ENCODE results near the gene NTRK2.

The NTRK2 gene

GRCh38 chr9:84823421-84824271 is 154.1 kb downstream of the NTRK2 start:
- no peak for DNase-seq

- DNase-seq, result no peak
Observed at GRCh38 chr9:84827216-84827765, 157.8 kb downstream of the NTRK2 start.

DNA sequence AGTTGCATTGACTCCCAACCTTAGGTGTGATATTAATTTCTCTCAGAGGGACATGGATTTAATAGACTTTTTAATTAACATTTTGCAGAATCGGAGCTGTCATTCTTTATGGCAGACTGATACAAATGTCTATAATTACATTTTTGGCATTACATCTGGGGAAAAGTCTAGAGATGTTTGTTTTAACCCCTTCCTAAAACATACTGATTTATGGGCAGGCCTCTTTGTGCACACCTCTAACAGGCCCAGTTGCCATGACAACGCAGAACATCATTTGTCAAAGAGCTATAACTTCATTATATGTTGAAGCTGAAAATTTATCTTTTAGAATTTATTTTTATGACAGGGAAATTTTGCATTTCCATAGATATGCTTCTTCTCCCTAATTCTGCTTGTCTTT is 158.5 kb downstream of the NTRK2 start:
- DNase-seq, result no peak

DNA sequence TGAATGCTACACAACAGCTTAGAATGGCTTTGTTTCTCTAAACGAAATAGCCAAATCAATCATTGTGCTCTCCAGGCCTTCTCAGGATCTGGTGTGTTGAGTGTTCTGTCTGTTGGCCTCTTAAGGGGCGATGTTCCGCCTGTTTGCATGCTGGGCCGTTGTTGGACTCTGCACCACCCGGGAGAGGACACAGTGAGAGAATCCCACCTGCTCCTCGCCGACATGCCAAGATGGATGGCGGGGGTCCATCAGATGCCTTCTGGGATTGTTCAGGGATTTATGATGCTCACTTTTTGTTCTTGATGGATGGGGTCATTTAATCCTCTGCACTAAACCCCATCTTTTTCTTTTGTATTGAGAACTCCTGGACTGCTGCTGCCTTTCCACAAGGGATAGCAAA is 159.9 kb downstream of the NTRK2 start:
- DNase-seq, result no peak

GRCh38 chr9:84829997-84830696 is 160.6 kb downstream of the NTRK2 start:
- DNase-seq, result no peak

GRCh38 chr9:84831377-84831776 is 161.8 kb downstream of the NTRK2 start:
- no peak for DNase-seq

DNA sequence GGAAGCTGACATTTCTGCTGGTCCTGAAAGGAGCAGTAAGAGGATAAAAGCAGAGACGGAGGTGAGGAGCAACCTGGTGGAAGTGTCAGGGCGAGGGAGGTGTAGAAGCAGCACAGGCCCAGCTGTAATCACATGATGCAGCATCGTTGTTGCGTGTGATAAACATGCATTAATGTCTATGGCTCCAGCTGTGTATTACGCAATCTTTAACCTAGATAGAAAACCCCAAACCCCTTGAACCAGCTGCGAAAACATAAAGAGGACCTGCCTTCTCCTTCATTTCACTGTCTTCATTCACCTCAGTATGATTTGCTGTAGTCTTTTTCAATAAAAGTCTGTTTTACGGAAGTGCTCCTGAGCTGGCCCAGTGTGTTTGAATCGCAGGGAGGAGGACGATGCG is 162.9 kb downstream of the NTRK2 start:
- no peak for DNase-seq

GRCh38 chr9:84834426-84834825 is 164.9 kb downstream of the NTRK2 start:
- no peak for DNase-seq

DNA sequence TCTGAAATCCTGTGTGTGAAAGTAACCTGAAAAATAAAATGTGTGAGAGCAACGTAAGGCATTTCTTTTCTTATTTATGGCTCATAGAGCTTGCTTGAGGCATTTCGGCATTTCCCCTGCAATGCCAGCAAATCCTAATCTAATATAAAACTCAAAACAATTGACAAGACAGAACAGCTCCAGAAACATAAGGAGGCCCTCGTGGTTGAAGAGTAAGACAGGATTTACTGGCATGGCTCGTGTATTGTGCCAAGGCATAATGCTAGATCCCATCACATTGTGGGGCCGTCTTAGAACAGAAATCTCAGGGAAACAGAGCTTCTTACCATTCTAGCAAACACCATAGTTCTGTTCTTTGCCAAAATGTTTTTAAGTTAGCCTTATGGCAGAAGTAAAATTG is 166.2 kb downstream of the NTRK2 start:
- DNase-seq, result no peak

DNA sequence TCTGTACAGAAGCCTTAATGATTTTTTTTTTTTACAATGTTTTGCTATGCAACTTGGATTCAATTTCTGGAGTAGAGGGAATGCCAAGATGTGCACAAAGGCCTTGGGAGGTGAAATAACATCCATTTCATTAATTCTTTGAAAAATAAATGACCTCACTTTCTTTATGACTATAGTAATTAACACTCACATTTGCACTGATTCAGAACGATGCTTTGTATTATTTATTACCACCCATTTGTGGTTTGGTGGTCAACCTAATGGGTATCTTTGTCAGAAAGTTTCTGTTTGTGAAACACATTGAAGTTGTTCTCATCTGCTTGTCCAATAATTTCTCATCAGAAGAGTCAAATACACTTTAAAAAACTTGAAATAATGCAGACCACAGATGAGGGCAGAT is 169.3 kb downstream of the NTRK2 start:
- DNase-seq, result no peak

- no peak for DNase-seq
Observed at GRCh38 chr9:84839541-84839940, 170.0 kb downstream of the NTRK2 start.

- no peak for DNase-seq
Observed at GRCh38 chr9:84841931-84842330, 172.4 kb downstream of the NTRK2 start.

- DNase-seq, result no peak
Observed at GRCh38 chr9:84843175-84843824, 173.8 kb downstream of the NTRK2 start.

- no peak for DNase-seq
Observed at GRCh38 chr9:84845956-84846900, 176.7 kb downstream of the NTRK2 start.

DNA sequence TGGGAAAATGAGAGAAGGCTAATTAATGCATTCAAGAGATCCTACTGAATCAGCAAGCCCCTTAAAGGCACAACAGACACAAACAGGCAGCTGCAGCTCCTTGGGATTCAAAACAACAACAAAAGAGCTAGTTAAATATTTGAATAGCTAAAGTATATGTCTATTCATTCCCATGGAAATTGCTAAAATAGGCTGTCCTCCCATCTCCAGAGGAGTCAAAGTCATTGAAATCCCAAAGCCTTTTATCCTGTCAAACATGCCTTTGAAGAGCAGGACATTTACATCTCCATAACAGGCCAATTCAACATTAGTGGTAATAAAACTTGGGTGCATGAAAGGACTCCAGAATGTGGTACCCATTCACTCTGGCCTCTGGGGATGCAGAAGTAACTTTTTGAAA is 177.4 kb downstream of the NTRK2 start:
- DNase-seq, result no peak

DNA sequence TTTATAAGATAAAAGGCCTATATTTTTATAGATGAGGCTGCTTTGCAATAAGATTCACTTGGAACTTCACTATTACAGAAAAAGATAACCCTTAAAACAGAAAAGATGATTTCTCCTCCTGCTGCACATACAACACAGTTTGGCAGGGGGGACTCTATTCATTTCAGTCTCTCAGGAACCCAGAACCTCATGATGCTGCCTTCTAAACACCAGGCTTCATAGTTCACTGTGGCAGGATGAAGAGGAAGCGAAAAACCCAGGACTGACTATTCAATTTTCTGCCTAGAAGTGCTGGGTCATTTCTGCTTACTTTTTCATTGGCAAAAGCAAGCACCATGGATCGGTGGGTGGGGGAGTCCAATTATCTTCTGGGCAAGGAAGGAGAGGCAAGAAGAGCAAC is 179.5 kb downstream of the NTRK2 start:
- DNase-seq, result no peak

GRCh38 chr9:84850830-84851392 is 181.4 kb downstream of the NTRK2 start:
- DNase-seq, result no peak

- DNase-seq, result no peak
Observed at GRCh38 chr9:84851935-84852585, 182.5 kb downstream of the NTRK2 start.

DNA sequence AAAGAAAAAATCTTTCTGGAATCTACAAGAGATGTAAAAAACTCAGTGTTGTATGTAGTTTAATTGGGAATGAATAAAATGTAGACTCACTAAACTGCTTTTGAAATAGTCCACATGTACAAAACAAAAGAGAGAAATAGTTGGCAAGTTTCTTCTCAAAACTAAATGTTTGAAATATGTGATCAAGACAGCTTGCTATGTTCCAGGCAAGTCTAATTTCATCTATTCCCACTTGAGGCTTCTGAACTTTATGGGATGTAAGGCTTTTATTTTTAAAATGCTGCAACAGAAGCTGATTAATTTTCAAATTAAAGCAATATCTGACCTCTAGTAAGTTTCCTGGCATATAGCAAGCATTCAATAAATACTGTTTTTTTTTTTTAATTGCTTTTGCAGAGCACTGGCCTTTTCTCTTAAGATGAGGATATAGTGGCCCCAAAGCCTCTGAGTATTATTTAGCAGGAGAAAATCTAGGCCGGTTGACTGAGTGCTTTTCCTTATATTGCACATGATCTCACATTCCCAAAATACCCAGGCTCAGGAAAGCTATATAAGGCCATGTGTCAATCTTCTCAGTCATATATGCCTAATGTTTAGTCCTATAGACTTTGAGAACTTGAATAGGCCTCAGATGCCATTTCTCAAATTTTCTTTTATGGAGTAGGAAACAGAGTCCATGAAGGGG is 183.2 kb downstream of the NTRK2 start:
- no peak for DNase-seq

DNA sequence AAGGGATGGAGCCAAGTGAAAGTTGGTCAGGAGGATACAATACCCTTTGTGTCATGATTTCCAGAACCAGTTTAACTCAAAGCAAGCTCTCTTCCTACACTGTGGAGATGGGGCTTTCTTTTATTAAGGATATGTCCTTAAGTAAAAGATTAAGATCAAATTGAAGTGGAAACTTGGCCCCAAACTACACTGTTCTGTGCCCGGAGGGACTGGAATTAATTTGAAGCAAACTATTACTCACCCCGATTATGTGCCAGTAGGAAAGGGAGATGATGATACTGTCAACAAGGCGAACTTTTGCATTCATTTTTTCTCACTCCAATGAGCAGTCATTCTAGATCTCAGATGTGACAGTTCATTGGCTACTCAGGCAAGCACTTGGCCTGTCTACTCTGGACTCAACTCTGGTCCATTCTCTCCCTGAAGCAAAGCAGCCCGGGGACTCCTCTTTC is 186.7 kb downstream of the NTRK2 start:
- DNase-seq, result no peak

GRCh38 chr9:84857211-84857610 is 187.7 kb downstream of the NTRK2 start:
- no peak for DNase-seq

All from stimulated activated naive CD4-positive, alpha-beta T cell treated with Interleukin-2 at 50 U/mL for 16 hours (primary cell).